LNCAP (cell line): Measurements from ENCODE around the gene STK32B.

ENCODE experiments used
- TF ChIP-seq, protein P1 (sequence below): fragments of 450-650 bp; IDR thresholded peaks from 2 replicates; pipeline ENCODE4 v1.5.1; 2017; ENCODE audit warnings: mild to moderate bottlenecking

The STK32B gene

DNA sequence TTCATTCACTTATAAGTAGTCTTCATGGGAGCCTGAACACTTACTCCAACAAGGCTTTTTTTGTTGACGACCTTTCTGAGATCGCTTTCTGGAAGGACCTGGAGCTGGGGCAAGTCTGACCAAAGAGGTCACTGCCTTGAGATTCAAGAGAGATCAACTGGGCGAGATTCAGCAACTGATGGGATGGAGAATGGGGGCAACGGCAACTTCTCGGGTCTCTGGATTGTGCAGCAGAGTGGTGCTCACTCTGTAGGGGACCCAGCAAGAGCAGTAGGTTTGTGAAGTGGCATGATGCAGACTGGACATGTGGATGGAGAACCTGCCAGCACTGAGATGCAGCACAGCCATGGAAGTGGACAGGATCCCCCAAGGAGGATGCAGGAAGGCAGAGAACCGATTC is 369.0 kb downstream of the STK32B start:
- TF ChIP-seq, protein P1, sequence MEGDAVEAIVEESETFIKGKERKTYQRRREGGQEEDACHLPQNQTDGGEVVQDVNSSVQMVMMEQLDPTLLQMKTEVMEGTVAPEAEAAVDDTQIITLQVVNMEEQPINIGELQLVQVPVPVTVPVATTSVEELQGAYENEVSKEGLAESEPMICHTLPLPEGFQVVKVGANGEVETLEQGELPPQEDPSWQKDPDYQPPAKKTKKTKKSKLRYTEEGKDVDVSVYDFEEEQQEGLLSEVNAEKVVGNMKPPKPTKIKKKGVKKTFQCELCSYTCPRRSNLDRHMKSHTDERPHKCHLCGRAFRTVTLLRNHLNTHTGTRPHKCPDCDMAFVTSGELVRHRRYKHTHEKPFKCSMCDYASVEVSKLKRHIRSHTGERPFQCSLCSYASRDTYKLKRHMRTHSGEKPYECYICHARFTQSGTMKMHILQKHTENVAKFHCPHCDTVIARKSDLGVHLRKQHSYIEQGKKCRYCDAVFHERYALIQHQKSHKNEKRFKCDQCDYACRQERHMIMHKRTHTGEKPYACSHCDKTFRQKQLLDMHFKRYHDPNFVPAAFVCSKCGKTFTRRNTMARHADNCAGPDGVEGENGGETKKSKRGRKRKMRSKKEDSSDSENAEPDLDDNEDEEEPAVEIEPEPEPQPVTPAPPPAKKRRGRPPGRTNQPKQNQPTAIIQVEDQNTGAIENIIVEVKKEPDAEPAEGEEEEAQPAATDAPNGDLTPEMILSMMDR: no peak

DNA sequence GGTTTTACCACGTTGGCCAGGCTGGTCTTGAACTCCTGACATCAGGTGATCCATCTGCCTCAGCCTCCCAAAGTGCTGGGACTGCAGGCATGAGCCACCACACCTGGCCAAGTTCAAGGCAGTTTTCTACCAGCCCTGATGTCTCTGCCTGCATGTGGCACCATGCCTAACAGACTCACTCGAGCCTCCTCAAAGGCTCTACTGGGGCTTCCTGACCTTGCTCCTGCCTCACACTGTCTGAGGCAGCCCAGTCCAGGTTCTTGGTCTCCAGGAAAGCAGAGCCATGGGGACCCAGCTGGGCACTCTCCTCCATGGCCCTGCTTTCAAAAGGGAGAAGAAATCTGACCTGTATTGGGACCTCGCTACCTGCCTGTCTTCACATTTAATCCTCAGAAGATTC is 370.1 kb downstream of the STK32B start:
- TF ChIP-seq, protein P1: no peak

DNA sequence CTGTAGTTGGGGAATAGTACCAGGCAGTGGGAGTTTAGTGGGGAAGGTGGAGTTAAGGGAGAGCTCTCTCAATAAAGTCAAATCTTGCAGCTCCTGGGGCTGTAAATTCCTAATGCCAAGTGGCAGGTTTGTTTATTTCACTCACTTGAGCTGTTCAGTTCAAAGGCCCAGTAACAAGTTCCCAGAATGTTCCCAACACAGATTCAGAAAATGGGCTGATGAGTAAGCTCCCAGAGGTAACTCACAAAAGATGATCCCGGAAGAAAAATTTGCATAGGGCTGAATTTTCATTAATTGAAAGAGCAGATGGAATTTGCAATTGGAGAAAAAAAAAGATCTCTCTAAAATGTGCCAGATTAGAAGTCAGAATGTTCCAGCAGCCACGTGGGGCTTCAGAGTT is 370.9 kb downstream of the STK32B start:
- TF ChIP-seq, protein P1: no peak

DNA sequence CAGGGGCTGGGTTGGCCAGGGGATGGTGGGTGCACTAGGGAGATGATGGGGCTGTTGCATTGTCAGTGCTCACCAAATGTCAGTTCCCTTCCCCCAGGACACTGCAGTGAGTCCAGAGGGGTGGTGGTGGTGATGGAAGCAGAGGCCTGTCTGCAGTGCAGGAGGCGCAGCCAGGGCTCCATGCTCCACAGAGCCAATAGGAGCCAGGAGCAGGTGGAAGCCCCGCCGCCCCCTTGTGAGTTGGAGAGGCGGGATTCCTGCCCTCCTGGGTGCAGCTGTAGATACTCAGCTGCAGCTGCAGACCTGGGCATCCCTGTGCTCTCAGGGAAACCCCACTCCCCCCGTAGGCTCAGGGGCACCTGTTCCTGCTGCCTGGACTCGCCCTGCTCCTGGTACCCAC is 372.4 kb downstream of the STK32B start:
- TF ChIP-seq, protein P1: no peak

DNA sequence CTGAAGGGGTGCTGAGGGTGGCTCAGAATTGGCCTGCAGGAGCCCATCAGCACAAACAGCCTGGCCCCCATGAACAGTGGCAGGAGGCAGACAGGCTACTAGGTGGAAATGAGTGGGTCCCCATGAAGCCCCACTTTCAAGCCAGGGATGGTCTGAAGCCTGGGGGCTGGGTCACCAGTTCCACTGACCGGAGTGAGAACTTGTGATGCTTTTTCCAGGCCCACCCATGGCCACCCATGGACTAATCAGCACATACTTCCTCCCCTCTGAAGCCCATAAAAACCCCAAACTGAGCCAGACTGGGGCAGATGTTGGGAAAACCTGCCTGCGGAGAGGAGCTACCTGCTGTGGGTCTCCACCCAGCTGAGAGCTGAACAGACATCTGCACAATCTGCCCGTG is 372.9 kb downstream of the STK32B start:
- TF ChIP-seq, protein P1: no peak

DNA sequence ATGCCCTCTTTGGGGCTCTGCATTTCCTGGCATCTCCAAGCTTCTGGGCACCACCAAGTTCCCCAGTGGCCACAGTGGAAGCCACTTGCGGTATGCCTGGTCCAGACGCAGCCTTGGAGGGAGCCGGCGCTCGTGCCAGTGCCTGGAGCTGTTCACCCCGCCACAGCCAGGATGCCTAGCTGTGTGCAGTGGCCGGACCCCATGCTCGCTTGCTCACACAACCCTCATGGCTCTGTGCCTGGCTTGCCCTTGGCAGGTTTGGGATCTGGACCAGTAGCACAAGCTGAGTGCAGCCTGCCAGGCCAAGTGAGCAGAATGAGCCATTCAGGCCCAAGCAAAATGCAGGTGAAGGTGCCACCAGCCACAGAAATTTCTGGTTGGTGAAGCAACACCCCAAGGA is 373.6 kb downstream of the STK32B start:
- TF ChIP-seq, protein P1: no peak

DNA sequence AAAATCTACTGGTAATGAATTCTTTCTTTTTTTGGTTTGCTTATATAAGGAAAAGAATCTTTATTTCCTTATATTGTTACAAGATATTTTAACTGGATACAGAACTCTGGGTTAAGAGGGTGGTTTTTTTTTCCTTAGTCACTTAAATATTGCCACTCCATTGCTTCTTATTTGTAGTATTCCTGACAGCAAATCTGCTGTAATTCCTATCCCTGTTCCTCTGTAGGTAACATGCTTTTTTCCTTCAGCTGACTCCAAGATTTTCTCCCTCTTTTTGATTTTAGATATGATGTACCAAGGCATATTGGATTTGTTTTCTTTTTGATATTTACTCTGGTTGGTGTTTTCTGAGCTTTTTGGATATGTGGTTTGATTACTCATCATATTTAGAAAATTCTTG is 378.5 kb downstream of the STK32B start:
- TF ChIP-seq, protein P1: no peak

DNA sequence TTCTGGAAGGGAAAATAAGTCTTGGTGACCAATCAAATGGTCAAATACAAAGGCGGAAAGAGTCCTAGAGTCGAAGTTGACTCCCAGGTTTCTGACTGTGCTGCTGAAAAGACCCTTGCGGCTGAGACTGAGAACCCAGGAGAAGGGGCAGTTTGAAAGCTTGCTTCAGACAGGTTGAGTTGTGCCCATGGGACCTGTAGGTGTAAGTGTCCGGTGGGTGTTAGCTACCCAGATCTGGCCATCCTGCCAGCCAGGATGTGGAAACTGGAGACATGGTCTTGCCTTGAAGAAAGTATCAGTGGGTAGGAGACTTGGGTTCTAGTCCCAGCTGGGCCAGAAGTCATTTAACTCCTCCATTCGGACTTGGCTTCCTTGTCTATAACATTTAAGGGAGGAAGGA is 381.9 kb downstream of the STK32B start:
- TF ChIP-seq, protein P1: no peak
